Stromal cell of bone marrow (primary cell): Measurements from ENCODE around the gene MVB12B.

Experiments used
- DNase-seq: peaks from one replicate; pipeline ENCODE4 v3.0.0-alpha.2; 2012; ENCODE audit warnings: low read depth

MVB12B gene

GRCh38 chr9:126303488-126303887 is 23.1 kb upstream of the MVB12B start:
- DNase-seq = no peak

- no peak for DNase-seq
Observed at GRCh38 chr9:126304207-126304970, 22.2 kb upstream of the MVB12B start.

DNA sequence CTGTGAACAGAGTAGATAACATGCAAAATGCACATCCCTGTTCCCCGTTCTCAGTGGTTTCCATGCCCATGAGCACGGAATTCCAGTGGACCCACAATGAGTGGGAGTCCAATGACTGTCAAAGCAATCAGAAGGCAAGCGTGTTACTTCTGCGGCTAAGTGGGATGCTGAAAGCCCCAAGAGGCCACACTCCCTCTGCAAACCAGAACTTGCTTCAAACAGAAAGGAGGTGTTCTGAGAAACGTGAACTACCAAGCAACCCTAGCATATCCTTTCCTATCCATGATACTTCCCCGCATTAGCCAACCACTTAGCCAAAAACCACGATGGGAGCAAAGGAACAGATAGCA is 21.7 kb upstream of the MVB12B start:
- DNase-seq = no peak

GRCh38 chr9:126306071-126306647 is 20.5 kb upstream of the MVB12B start:
- no peak for DNase-seq

- no peak for DNase-seq
Observed at GRCh38 chr9:126307322-126308061, 19.1 kb upstream of the MVB12B start.

- DNase-seq = no peak
Observed at GRCh38 chr9:126309427-126310189, 17.0 kb upstream of the MVB12B start.

- no peak for DNase-seq
Observed at GRCh38 chr9:126312584-126313551, 13.8 kb upstream of the MVB12B start.

- no peak for DNase-seq
Observed at GRCh38 chr9:126316085-126316655, 10.5 kb upstream of the MVB12B start.

DNA sequence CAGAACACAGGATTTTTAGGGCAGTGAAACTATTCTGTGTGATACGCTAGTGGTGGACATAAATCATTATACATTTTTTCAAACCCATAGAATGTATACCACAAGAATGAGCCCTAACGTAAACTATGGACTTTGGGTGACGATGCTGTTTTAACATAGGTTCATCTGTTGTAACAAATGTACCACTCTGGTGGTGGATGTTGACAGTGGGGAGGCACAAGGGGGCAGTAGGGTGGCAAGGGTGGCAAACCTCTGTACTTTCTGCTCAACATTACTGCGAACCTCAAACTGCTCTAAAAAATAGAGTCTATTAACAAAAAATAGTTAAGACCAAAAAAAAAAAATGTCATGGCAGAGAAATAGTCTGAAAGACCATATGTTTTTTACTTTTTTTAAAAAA is 9.1 kb upstream of the MVB12B start:
- no peak for DNase-seq

DNA sequence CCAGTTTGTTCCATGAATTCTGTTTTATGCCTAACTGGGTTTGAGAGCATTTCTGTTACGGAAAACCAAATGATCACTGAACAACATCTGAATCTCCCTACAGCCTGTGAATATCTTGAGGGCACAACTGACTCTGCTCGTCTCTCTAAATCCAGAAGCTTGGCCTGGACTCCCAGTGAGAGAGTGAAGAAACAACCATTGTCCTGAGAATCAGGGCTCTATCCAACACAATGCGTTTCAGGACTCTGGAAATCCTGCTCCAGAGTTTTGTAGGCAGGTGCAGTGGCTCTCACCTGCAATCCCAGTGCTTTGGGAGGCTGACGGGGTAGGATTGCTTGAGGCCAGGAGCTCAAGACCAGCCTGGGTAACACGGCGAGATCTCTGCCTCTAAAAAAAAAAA is 7.8 kb upstream of the MVB12B start:
- no peak for DNase-seq

DNA sequence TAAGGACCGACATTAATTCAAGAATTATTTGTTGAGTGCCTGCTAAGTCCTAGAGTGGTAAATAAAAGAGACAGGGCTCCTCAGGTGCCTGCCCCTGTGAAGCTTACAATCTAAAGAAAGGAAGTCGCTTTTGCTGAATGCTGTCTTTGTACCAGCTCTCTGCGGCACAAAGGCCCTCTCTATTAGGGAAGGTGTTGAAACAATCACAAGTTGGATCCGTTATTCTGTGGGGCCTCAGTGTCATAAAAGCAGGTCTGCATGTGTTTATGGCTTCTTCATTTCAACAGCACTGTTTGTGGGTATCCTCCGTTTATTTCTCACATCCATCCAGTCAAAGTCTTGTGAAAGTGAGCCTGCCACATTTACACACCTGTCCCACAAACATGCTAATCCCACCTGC is 7.0 kb upstream of the MVB12B start:
- no peak for DNase-seq

DNA sequence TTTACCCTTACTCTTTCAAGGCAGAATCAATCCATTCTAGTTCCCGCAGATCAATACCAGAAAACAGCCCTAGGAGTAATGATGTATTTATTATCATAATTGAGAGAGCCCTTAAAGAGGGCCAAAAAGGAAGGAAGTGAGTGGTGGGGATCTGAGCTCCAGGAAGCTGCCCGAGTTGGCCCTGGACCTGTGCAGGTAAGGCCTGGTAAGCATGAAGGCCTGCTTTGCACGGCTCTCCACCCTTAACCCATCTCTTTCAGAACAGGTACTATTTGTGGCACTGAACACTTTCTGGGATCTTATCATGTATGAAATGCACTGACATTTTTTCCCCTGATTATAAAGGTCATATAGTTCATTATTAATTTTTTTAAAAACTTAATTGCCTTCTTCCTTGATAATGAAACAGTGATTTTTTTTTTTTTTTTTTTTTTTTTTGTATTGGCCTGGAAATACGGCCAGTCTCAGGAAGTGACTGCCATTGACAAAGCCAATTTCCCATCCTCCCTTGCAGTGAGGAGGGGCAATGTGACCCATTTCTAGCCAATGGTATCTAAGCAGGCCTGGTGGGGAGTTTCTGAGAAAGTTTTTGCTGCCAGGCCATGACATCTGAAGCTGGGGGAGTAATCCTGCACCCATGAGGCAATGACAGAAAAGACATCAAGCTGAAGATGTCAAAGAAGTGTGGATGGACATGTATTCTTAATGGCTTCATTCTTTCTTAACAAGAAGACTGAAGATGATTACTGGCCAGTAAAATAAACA is 6.3 kb upstream of the MVB12B start:
- DNase-seq = no peak

DNA sequence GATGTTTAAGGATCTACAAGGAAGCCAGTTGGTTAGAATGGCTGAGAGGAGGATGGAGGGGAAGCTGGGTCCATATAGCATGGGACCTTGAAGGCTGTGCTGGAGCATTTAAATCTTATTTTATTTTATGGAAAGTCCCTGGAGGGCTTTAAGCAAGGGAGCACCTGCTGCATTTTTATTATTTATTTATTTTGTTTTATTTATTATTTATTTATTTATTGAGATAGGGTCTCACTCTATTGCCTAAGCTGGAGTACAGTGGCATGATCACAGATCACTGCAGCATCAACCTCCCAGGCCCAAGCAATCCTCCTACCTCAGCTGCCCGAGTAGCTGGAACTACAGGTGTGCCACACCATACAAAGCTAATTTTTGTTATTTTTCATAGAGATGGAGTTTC is 4.9 kb upstream of the MVB12B start:
- DNase-seq = no peak

GRCh38 chr9:126325821-126326220 is 808 bp upstream of the MVB12B start:
- no peak for DNase-seq

GRCh38 chr9:126327006-126327713 is 531 bp downstream of the MVB12B start:
- DNase-seq = no peak

GRCh38 chr9:126327714-126328185 is 1.1 kb downstream of the MVB12B start:
- no peak for DNase-seq

DNA sequence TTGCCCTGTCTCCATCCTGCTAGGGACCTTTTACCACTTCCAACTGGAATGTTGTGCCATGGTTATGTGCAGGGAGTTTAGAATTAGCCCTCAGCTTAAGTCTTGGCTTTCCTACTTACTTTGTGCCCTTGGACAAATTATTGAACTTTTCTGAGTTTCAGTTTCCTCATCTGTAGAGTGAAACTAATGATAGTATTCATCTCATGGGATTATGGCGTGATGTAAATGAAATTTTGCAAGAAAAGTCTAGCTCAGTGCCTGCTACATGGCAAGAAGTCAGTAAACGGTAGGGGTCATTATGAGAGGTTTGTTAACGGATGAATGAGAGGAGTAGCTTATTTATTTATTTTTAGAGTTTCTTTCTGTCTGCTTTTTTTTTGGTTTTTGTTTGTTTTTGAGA is 1.8 kb downstream of the MVB12B start:
- no peak for DNase-seq

DNA sequence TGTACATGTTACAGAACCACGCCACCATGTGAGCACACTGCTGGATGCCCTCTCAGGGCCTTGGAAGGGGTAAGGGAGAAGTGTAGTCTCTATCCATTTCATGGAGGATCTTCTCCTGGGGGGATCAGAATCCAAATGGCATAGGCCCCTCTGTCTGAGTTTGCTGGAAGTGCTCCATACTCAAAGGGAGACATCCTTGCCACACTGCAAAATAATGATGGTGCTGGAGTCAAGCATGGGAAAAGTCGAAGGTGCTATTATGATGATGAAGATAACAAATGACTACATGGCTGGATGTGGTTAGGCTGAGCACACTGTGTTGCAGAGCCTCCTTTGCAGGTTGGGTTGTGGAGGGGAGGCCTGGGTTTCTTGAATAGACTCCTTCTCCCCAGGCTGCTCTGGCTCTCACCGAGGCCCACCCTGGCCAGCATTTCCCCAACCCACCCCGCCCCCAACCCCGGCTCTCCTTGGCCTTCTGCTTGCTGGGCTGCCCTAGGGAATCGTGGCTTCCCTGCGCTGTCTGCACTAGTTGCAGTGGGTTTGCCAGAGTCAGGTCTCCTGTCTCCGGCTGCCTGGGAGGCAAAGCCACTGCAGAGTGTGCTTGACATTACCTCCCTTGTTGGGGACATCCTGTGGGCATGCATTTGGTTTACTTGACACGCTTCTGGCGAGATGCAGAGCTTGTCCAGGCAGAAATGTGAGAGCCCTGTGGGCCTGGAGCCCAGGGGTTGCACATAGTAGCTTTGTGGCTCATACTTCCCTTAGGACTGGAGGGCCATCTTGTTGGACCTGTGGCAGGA is 3.0 kb downstream of the MVB12B start:
- DNase-seq = peak; percentile 20

DNA sequence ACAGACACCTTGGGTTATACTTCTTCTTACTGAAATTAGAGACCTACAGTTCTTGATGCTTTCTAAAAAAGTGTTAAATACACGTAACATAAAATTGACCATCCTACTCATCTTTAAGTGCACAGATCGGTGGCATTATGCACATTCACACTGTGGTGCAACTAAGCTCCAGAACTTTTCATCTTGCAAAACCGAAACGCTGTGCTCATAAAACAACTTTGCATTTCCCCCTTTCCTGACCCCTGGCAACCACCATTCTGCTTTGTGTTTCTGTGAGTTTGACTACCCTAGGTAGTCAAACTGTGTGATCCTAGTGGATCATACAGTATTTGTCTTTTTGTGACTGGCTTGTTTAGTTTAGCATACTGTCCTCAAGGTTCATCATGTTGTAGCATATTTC is 3.9 kb downstream of the MVB12B start:
- DNase-seq = no peak
